Lower leg skin (tissue), 3 donors: ENCODE data around the gene HHLA2.

Source experiments
- POLR2A ChIP-seq, 2 donors: fragments of 450-650 bp; IDR thresholded peaks; one replicate each; pipeline ENCODE4 v1.6.1; 2016 to 2017; ENCODE audit warnings: antibody characterized with exemption in 2 of 2, mild to moderate bottlenecking in 1 of 2, moderate library complexity in 1 of 2
- TF ChIP-seq, protein P1 (sequence below), 3 donors: fragments of 450-650 bp; IDR thresholded peaks; one replicate each; pipeline ENCODE4 v1.5.1; 2016; ENCODE audit warnings: antibody characterized with exemption in 3 of 3, mild to moderate bottlenecking in 3 of 3, moderate library complexity in 2 of 3

DNA sequence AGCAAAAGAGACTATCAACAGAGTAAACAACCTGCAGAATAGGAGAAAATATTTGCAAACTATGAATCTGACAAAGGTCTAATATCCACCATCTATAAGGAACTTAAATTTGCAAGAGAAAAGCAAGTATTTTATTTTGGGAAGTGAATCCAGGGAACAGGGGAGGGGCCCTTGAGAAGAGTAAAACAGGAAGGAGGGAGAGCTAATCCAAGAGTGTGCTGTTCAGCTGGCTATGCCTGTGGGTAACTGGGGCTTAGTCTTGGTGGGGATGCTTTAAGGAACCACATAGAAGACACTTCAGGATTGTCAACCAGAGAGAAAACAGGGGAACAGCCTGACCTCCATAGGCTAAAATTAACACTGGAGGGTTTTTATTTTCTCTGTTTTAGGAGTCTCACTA, 3.9 kb upstream of the HHLA2 start:
- TF ChIP-seq, protein P1, sequence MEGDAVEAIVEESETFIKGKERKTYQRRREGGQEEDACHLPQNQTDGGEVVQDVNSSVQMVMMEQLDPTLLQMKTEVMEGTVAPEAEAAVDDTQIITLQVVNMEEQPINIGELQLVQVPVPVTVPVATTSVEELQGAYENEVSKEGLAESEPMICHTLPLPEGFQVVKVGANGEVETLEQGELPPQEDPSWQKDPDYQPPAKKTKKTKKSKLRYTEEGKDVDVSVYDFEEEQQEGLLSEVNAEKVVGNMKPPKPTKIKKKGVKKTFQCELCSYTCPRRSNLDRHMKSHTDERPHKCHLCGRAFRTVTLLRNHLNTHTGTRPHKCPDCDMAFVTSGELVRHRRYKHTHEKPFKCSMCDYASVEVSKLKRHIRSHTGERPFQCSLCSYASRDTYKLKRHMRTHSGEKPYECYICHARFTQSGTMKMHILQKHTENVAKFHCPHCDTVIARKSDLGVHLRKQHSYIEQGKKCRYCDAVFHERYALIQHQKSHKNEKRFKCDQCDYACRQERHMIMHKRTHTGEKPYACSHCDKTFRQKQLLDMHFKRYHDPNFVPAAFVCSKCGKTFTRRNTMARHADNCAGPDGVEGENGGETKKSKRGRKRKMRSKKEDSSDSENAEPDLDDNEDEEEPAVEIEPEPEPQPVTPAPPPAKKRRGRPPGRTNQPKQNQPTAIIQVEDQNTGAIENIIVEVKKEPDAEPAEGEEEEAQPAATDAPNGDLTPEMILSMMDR (IDR thresholded peaks at IDR 0.05): no peak
- TF ChIP-seq POLR2A (IDR thresholded peaks at IDR 0.05): no peak
